ENCODE data around the gene FGF14. TPM values are rescaled to one million over a fixed set of nuclear protein-coding genes. Genes with fewer than 3 reads are reported as not detected.

FGF14 gene
- total RNA-seq, 1 experiment from 2014 or later, result not detected

- ChIA-PET CTCF (no interaction called here), POLR2A (ENCODE audit: unreplicated experiment) (no interaction called here)
- intact Hi-C loops (cut with micrococcal nuclease), result no loop called here
- H2AFZ ChIP-seq (ENCODE audit: low read length), result no peak overlapping the region
- no peak overlapping the region for H3K4me2 ChIP-seq (ENCODE audit: low read length)
- H3K27me3 ChIP-seq (ENCODE audit: low read length), result peaks cover 22% of the 10 kb centered on the region
- no peaks in the 10 kb centered on the region for H4K20me1 ChIP-seq (ENCODE audit: low read length)
- no peak for ATAC-seq
- H3K4me3 ChIP-seq (ENCODE audit: low read length), result no peak overlapping the region
- no peaks in the 10 kb centered on the region for H3K79me2 ChIP-seq (ENCODE audit: low read length)
- DNase-seq, result no peak
- H3K9ac ChIP-seq (ENCODE audit: low read length), result no peak overlapping the region
- no peaks in the 10 kb centered on the region for H3F3A ChIP-seq (ENCODE audit: low read length, unreplicated experiment)
- H3K36me3 ChIP-seq (ENCODE audit: low read depth, low read length), result no peaks in the 10 kb centered on the region
- no peaks in the 10 kb centered on the region for H3K9me3 ChIP-seq (ENCODE audit: low read length)
- no peak overlapping the region for H3K27ac ChIP-seq (ENCODE audit: low read length)
- H3K4me1 ChIP-seq (ENCODE audit: insufficient read depth, low read length), result no peaks in the 10 kb centered on the region
- no peaks in the 10 kb centered on the region for H3K9me2 ChIP-seq (replicated peaks; ENCODE audit: low read length)
- BruUV-seq (replicated peaks), result no TSS peak
- TF ChIP-seq CTCF (conservative IDR thresholded peaks at IDR 0.05; ENCODE audit: low read depth, low read length), result no peak
- TF ChIP-seq EZH2 (IDR thresholded peaks at IDR 0.05; ENCODE audit: low read length, unreplicated experiment), result no peak
- no peak for TF ChIP-seq EZH2phosphoT487 (IDR thresholded peaks at IDR 0.05; ENCODE audit: borderline replicate concordance, low read length)
Measured at GRCh38 chr13:102231479-102231878, 170.4 kb downstream of the FGF14 start.

- H3K9me3 ChIP-seq (ENCODE audit: low read length), result no peaks in the 10 kb centered on the region
- ChIA-PET CTCF (no interaction called here), POLR2A (ENCODE audit: unreplicated experiment) (no interaction called here)
- no peak overlapping the region for H3K4me2 ChIP-seq (ENCODE audit: low read length)
- H4K20me1 ChIP-seq (ENCODE audit: low read length), result no peaks in the 10 kb centered on the region
- no peak overlapping the region for H3K9ac ChIP-seq (ENCODE audit: low read length)
- no peak overlapping the region for H3K4me3 ChIP-seq (ENCODE audit: low read length)
- intact Hi-C loops (cut with micrococcal nuclease), result no loop called here
- H3K9me2 ChIP-seq (replicated peaks; ENCODE audit: low read length), result no peaks in the 10 kb centered on the region
- peaks cover 48% of the 10 kb centered on the region for H3K27me3 ChIP-seq (ENCODE audit: low read length)
- no peaks in the 10 kb centered on the region for H3K79me2 ChIP-seq (ENCODE audit: low read length)
- H3K4me1 ChIP-seq (ENCODE audit: insufficient read depth, low read length), result no peaks in the 10 kb centered on the region
- H3F3A ChIP-seq (ENCODE audit: low read length, unreplicated experiment), result no peaks in the 10 kb centered on the region
- no peak for TF ChIP-seq EZH2phosphoT487 (IDR thresholded peaks at IDR 0.05; ENCODE audit: borderline replicate concordance, low read length)
- no peak for TF ChIP-seq CTCF (conservative IDR thresholded peaks at IDR 0.05; ENCODE audit: low read depth, low read length)
- TF ChIP-seq EZH2 (IDR thresholded peaks at IDR 0.05; ENCODE audit: low read length, unreplicated experiment), result no peak
- no peak for ATAC-seq
- no peak overlapping the region for H3K27ac ChIP-seq (ENCODE audit: low read length)
- no peak overlapping the region for H2AFZ ChIP-seq (ENCODE audit: low read length)
- BruUV-seq (replicated peaks), result no TSS peak
- no peak for DNase-seq
- no peaks in the 10 kb centered on the region for H3K36me3 ChIP-seq (ENCODE audit: low read depth, low read length)
Measured at GRCh38 chr13:102227741-102228140, 174.1 kb downstream of the FGF14 start.

- H3K36me3 ChIP-seq (ENCODE audit: low read depth, low read length), result no peaks in the 10 kb centered on the region
- no peaks in the 10 kb centered on the region for H3K9me2 ChIP-seq (replicated peaks; ENCODE audit: low read length)
- H3K4me2 ChIP-seq (ENCODE audit: low read length), result no peak overlapping the region
- no peaks in the 10 kb centered on the region for H3K9me3 ChIP-seq (ENCODE audit: low read length)
- ChIA-PET CTCF (no interaction called here), POLR2A (ENCODE audit: unreplicated experiment) (interaction anchor here (0.6 kb wide), 1 partner anchor 693 kb away, joined by 4 read pairs; no protein-coding TSS in a partner anchor)
- no peak overlapping the region for H3K4me3 ChIP-seq (ENCODE audit: low read length)
- ATAC-seq (no peak), DNase-seq (no peak)
- no peaks in the 10 kb centered on the region for H3F3A ChIP-seq (ENCODE audit: low read length, unreplicated experiment)
- no peaks in the 10 kb centered on the region for H3K4me1 ChIP-seq (ENCODE audit: insufficient read depth, low read length)
- BruUV-seq (replicated peaks), result no TSS peak
- H3K27me3 ChIP-seq (ENCODE audit: low read length), result peaks cover 55% of the 10 kb centered on the region
- H4K20me1 ChIP-seq (ENCODE audit: low read length), result no peaks in the 10 kb centered on the region
- no peak overlapping the region for H3K9ac ChIP-seq (ENCODE audit: low read length)
- no peak overlapping the region for H2AFZ ChIP-seq (ENCODE audit: low read length)
- H3K27ac ChIP-seq (ENCODE audit: low read length), result no peak overlapping the region
- TF ChIP-seq EZH2 (IDR thresholded peaks at IDR 0.05; ENCODE audit: low read length, unreplicated experiment) (no peak), CTCF (conservative IDR thresholded peaks at IDR 0.05; ENCODE audit: low read depth, low read length) (no peak), EZH2phosphoT487 (IDR thresholded peaks at IDR 0.05; ENCODE audit: borderline replicate concordance, low read length) (no peak)
- intact Hi-C loops (cut with micrococcal nuclease), result no loop called here
- H3K79me2 ChIP-seq (ENCODE audit: low read length), result no peaks in the 10 kb centered on the region
Measured at GRCh38 chr13:102226591-102226990, 175.3 kb downstream of the FGF14 start.

Measured in PC-3 (cell line).